A204.1 (cell line): ENCODE measurements around the gene BEGAIN.

Experiments used
- FAIRE-seq: peaks from 2 replicates; lab custom pipeline; 2012; peaks lifted over from hg19 to GRCh38; lab: Jason Lieb, UNC

BEGAIN gene

GRCh38 chr14:100535287-100536120 lies 51.7 kb downstream of the BEGAIN start:
- FAIRE-seq = no peak

GRCh38 chr14:100534528-100535286 lies 52.5 kb downstream of the BEGAIN start:
- no peak for FAIRE-seq

- FAIRE-seq = no peak
Measured at GRCh38 chr14:100533656-100534485, 53.3 kb downstream of the BEGAIN start.

GRCh38 chr14:100532906-100533655 lies 54.1 kb downstream of the BEGAIN start:
- FAIRE-seq = no peak

- no peak for FAIRE-seq
Measured at GRCh38 chr14:100532154-100532861, 54.9 kb downstream of the BEGAIN start.

GRCh38 chr14:100531152-100532121 lies 55.8 kb downstream of the BEGAIN start:
- FAIRE-seq = no peak

- no peak for FAIRE-seq
Measured at GRCh38 chr14:100530270-100531072, 56.7 kb downstream of the BEGAIN start.

- no peak for FAIRE-seq
Measured at GRCh38 chr14:100529561-100530031, 57.6 kb downstream of the BEGAIN start.

GRCh38 chr14:100528962-100529560 lies 58.2 kb downstream of the BEGAIN start:
- FAIRE-seq = no peak

- FAIRE-seq = no peak
Measured at GRCh38 chr14:100526632-100527031, 60.6 kb downstream of the BEGAIN start.

GRCh38 chr14:100526057-100526456 lies 61.2 kb downstream of the BEGAIN start:
- FAIRE-seq = no peak

GRCh38 chr14:100525615-100526014 lies 61.6 kb downstream of the BEGAIN start:
- FAIRE-seq = no peak

- no peak for FAIRE-seq
Measured at GRCh38 chr14:100524933-100525243, 62.3 kb downstream of the BEGAIN start.

GRCh38 chr14:100524233-100524932 lies 62.8 kb downstream of the BEGAIN start:
- no peak for FAIRE-seq

- no peak for FAIRE-seq
Measured at GRCh38 chr14:100523843-100524169, 63.4 kb downstream of the BEGAIN start.

GRCh38 chr14:100523131-100523842 lies 63.9 kb downstream of the BEGAIN start:
- FAIRE-seq = no peak

- no peak for FAIRE-seq
Measured at GRCh38 chr14:100522616-100523099, 64.6 kb downstream of the BEGAIN start.
